ENCODE results near the gene NSL1.

NSL1 gene

GRCh38 chr1:212687811-212688210 is 103.8 kb downstream of the NSL1 start:
- DNase-seq (ENCODE audit: low read depth, low spot score) = no peak

GRCh38 chr1:212686591-212686990 is 105.0 kb downstream of the NSL1 start:
- DNase-seq (ENCODE audit: low read depth, low spot score) = no peak

- DNase-seq (ENCODE audit: low read depth, low spot score) = no peak
These were observed 105.5 kb downstream of the NSL1 start for GRCh38 chr1:212686069-212686468.

- DNase-seq (ENCODE audit: low read depth, low spot score) = no peak
These were observed 106.1 kb downstream of the NSL1 start for GRCh38 chr1:212685429-212685828.

- no peak for DNase-seq (ENCODE audit: low read depth, low spot score)
These were observed 107.0 kb downstream of the NSL1 start for GRCh38 chr1:212684521-212685090.

- DNase-seq (ENCODE audit: low read depth, low spot score) = no peak
These were observed 107.5 kb downstream of the NSL1 start for GRCh38 chr1:212684076-212684475.

- DNase-seq (ENCODE audit: low read depth, low spot score) = no peak
These were observed 108.2 kb downstream of the NSL1 start for GRCh38 chr1:212683357-212683722.

GRCh38 chr1:212680680-212681389 is 110.7 kb downstream of the NSL1 start:
- no peak for DNase-seq (ENCODE audit: low read depth, low spot score)

- DNase-seq (ENCODE audit: low read depth, low spot score) = no peak
These were observed 112.8 kb downstream of the NSL1 start for GRCh38 chr1:212678456-212679410.

GRCh38 chr1:212677573-212677972 is 114.0 kb downstream of the NSL1 start:
- DNase-seq (ENCODE audit: low read depth, low spot score) = no peak

GRCh38 chr1:212677136-212677535 is 114.4 kb downstream of the NSL1 start:
- DNase-seq (ENCODE audit: low read depth, low spot score) = no peak
